Suprapubic skin (tissue), 3 donors: ENCODE data around the gene ADGRF4.

Experiments
- CTCF ChIP-seq, 2 donors: fragments of 200-600 bp in 1 of 2; fragments of 450-650 bp in 1 of 2; sonication (generic) in 1 of 2; IDR thresholded peaks; one replicate each; pipeline ENCODE4 v1.5.1; 2016 to 2019; ENCODE audit warnings: antibody characterized with exemption in 2 of 2, mild to moderate bottlenecking in 1 of 2, moderate library complexity in 1 of 2
- EP300 ChIP-seq: sonication (generic); formaldehyde crosslinking; IDR thresholded peaks from one replicate; pipeline ENCODE4 v1.6.1; 2017; ENCODE audit warnings: antibody characterized with exemption
- POLR2A ChIP-seq, 2 donors: fragments of 450-650 bp; IDR thresholded peaks; one replicate each; pipeline ENCODE4 v1.6.1; 2017; ENCODE audit warnings: antibody characterized with exemption in 2 of 2, mild to moderate bottlenecking in 2 of 2, moderate library complexity in 2 of 2

- TF ChIP-seq CTCF (IDR thresholded peaks at IDR 0.05), result no peak
- TF ChIP-seq POLR2A (IDR thresholded peaks at IDR 0.05), result no peak
- TF ChIP-seq EP300, result no peak
Measured at GRCh38 chr6:47690791-47691190, 7.6 kb upstream of the ADGRF4 start.
